ENCODE data around the gene PCBP4.

- TF ChIP-seq, protein P1, sequence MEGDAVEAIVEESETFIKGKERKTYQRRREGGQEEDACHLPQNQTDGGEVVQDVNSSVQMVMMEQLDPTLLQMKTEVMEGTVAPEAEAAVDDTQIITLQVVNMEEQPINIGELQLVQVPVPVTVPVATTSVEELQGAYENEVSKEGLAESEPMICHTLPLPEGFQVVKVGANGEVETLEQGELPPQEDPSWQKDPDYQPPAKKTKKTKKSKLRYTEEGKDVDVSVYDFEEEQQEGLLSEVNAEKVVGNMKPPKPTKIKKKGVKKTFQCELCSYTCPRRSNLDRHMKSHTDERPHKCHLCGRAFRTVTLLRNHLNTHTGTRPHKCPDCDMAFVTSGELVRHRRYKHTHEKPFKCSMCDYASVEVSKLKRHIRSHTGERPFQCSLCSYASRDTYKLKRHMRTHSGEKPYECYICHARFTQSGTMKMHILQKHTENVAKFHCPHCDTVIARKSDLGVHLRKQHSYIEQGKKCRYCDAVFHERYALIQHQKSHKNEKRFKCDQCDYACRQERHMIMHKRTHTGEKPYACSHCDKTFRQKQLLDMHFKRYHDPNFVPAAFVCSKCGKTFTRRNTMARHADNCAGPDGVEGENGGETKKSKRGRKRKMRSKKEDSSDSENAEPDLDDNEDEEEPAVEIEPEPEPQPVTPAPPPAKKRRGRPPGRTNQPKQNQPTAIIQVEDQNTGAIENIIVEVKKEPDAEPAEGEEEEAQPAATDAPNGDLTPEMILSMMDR (IDR thresholded peaks at IDR 0.05; ENCODE audit: low read depth, low read length, poor library complexity, severe bottlenecking) = no peak
- no peak for TF ChIP-seq EZH2phosphoT487 (IDR thresholded peaks at IDR 0.05; ENCODE audit: borderline replicate concordance, low read length)
These were observed 17.0 kb upstream of the PCBP4 start for GRCh38 chr3:51984269-51984647.

Data from DOHH2 (cell line).